HTERT RPE-1 (cell line): ENCODE results near the gene RARRES2.
"Not testable (repeated sequence)": the region's sequence is repeated elsewhere in the genome, so short reads cannot be mapped to it uniquely, and the experiment has no call there.

ENCODE experiments used
- in situ Hi-C: fragments of 300-500 bp; cut with MboI; formaldehyde crosslinking; loops from 4 replicates; pipeline ENCODE4 v1.14.3; 2020; ENCODE audit warnings: low sequenced_read_pairs

RARRES2 gene

DNA sequence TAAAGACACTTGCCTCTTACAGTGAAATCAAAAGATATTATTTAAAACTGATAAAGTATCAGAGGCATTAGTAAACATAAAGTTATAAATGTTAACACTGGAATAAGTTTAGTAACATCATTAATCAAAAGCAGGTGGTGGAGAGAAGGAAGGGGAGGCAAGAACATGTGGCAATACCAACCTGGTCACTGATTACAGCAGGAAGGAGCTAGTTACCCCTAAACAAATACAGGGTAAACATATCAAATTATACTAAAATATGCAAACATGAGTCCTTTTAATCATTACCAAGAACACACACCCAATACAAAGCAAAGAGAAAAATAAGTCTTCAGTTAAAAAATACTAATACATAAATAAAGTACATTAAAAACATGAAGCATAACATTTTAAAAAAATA is 43.5 kb downstream of the RARRES2 start:
- in situ Hi-C loops: not testable (repeated sequence)

DNA sequence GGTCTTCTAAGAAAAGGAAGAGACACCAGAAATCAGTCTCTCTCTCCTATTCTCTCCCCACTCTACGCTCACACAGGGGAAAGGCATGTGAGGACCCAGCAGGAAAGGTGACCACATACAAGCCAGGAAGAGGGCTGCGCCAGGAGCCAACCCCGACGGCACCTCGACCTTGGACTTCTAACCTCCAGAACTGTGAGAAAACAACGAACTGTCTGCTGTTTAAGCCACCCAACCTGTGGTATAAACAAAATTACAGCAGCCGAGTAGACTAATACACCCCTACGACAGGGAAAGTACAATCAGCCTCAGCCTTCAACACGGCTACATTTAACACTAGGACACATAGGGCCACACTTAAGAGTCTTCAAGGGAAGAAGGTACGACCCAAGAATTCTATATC is 44.6 kb downstream of the RARRES2 start:
- in situ Hi-C loops: not testable (repeated sequence)

DNA sequence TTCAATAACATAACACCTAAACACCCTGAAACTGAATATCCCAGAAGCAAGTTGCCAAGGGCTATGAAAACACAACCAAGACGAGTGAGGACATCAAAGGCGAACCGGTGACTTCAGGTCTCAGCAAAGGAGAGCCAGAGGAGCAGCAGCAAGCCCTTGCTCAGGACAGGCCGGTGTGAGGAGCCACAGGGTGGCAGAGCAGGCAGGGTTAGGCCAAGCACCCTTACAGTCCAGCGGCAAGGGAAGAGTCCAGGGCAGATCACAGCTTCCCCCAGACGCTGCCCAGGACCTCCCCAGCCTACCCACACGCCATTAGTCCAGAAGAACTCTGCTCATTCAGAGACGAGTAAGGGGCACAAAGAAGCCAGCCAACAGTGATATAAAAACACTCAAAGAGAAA is 45.8 kb downstream of the RARRES2 start:
- in situ Hi-C loops: not testable (repeated sequence)

DNA sequence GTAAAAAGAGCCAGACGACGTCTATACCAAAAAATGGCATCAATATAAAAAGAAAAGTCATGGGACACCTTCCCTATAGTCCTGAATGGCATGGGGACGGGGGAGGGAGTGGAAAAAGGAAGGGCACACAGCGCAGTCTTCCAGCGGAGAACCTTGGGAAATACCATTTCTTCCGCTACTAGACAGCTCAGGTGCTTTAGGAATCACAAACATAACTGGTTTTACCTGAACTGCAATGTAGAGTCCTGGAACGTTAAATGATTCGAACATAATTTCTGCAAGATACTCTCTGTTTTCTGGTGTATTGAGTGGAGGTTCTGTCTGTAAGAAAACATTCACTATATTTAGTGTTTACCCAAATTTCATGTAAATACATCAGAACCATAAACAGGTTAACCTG is 46.4 kb downstream of the RARRES2 start:
- in situ Hi-C loops: not testable (repeated sequence)

DNA sequence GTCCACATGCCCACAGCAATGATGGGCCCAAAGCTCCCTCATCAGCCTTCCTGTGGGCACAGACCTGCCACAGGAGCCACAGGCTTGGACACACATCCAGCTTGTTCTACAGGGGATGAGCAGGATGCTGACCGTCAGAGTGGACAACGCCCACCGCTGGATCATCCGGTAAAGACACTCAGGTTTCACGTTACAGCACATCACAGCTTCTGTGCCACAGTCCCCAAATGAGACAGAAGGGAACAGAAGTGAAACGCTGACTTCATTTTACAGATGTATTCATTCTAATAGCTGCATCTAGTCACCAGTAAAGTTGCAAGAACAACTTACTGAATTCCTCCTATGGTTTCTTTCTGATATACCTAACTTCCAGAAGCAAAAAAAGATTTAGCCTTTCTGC is 51.1 kb downstream of the RARRES2 start:
- in situ Hi-C loops: not testable (repeated sequence)

DNA sequence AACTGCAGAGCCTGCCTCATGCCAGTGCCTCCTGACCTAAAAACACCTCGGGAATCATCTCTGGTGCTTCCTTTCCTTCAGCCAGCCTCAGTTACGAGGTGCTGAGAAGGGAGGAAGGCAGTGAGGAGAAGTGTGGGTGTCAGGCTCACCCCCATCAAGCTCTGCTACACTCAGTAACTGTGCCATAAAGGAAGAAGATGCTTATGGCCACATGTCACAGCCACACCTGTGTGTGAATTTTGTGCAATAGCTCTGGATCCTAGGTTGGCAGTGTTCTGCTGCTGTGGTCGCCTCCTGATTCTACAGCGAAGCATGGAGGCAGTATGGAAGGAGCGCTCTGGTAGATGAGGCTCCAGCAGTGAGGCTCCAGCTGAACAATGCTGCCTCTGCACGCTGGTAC is 52.6 kb downstream of the RARRES2 start:
- in situ Hi-C loops: not testable (repeated sequence)
